Lower leg skin (tissue), 3 donors: ENCODE measurements around the gene UQCR11.

ENCODE experiments used
- POLR2A ChIP-seq, 2 donors: fragments of 450-650 bp; IDR thresholded peaks; one replicate each; pipeline ENCODE4 v1.6.1; 2016 to 2017; ENCODE audit warnings: antibody characterized with exemption in 2 of 2, mild to moderate bottlenecking in 1 of 2, moderate library complexity in 1 of 2
- TF ChIP-seq, protein P1 (sequence below), 3 donors: fragments of 450-650 bp; IDR thresholded peaks; one replicate each; pipeline ENCODE4 v1.5.1; 2016; ENCODE audit warnings: antibody characterized with exemption in 3 of 3, mild to moderate bottlenecking in 3 of 3, moderate library complexity in 2 of 3

DNA sequence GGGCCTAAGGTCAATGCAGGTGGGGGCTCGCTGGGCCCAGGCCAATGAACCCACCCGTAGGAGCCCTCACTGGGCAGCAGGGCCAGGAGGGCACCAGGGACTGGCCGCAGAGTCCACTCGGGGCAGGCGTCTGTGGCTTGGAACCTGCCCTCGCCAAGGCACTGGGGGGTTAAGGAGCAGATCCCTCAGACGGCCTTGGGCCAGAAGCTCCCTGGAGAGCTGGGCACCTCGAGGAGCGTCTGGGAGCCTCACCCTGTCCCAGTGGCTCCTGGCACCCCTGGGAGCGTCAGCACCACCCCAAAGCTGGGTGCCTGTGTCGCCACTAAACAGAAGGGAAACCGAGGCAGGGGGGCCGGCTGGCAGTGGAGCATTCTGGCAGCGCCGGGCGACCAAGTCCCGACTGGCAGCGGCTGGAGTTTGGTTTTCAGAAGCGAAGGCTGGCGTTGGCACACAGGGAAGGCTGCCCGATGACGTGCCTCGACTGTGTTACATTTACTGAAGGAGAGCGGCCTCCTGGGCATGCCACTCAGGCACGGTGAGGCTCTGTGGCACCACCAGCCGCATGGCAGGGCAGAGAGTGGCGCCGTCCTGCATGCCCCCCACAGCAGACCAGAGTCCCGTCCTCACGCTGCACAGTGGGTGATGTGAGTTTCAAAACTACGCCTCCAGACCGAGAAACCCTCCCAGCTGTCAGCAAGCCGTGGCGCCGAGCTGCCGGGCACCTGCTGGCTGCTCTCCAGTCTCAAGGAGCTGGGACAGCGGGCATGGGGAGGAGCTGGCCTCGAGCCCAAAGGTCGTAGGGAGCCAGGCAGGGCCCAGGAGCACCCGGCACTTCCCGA is 28.0 kb downstream of the UQCR11 start:
- TF ChIP-seq, protein P1, sequence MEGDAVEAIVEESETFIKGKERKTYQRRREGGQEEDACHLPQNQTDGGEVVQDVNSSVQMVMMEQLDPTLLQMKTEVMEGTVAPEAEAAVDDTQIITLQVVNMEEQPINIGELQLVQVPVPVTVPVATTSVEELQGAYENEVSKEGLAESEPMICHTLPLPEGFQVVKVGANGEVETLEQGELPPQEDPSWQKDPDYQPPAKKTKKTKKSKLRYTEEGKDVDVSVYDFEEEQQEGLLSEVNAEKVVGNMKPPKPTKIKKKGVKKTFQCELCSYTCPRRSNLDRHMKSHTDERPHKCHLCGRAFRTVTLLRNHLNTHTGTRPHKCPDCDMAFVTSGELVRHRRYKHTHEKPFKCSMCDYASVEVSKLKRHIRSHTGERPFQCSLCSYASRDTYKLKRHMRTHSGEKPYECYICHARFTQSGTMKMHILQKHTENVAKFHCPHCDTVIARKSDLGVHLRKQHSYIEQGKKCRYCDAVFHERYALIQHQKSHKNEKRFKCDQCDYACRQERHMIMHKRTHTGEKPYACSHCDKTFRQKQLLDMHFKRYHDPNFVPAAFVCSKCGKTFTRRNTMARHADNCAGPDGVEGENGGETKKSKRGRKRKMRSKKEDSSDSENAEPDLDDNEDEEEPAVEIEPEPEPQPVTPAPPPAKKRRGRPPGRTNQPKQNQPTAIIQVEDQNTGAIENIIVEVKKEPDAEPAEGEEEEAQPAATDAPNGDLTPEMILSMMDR (IDR thresholded peaks at IDR 0.05): no peak
- TF ChIP-seq POLR2A (IDR thresholded peaks at IDR 0.05): no peak
